A549 (cell line): ENCODE results near the gene MRPL19. TPM values are rescaled to one million over a fixed set of nuclear protein-coding genes. Genes with fewer than 3 reads are reported as not detected.
"Not testable (repeated sequence)": the region's sequence is repeated elsewhere in the genome, so short reads cannot be mapped to it uniquely, and the experiment has no call there.

Experiments used
- ATAC-seq, 2 experiments: fragments of 200-7000 bp in 1 of 2; fragments of >200 bp in 1 of 2; cut with Nextera tagmentation in 1 of 2; cut with Tn5 transposase in 1 of 2; 3 replicates each; pipeline versions ENCODE4 v1.8.0 to v1.9.1; 2018 to 2020; ENCODE audit warnings: mild to moderate bottlenecking in 1 of 2, moderate library complexity in 1 of 2
- CTCF ChIA-PET: fragments of 300-600 bp; sonication (Branson Sonifier 250); formaldehyde crosslinking; extraction: SDS; loops from one replicate; lab custom pipeline; 2021; ENCODE audit warnings: antibody characterized with exemption, inconsistent platforms; lab: Yijun Ruan, JAX
- POLR2A ChIA-PET: fragments of 350-600 bp; formaldehyde crosslinking; extraction: SDS; loops from one replicate; lab custom pipeline; 2021; ENCODE audit warnings: antibody characterized with exemption, inconsistent platforms; lab: Yijun Ruan, JAX
- DNase-seq, 2 experiments: peaks; one replicate each; pipeline versions ENCODE4 v3.0.0 to v3.0.0-alpha.2; 2011 to 2016; ENCODE audit warnings: low read depth in 1 of 2, low spot score in 1 of 2
- FAIRE-seq: peaks from 2 replicates; lab custom pipeline; 2011; peaks lifted over from hg19 to GRCh38; lab: Jason Lieb, UNC
- H3K27ac ChIP-seq, 2 experiments: fragments of >200 bp; sonication (Bioruptor Twin); formaldehyde crosslinking; 3 replicates each; pipeline ENCODE4 v1.5.1; 2016 to 2017
- H3K4me1 ChIP-seq: fragments of >200 bp; sonication (Bioruptor Twin); formaldehyde crosslinking; 3 replicates; pipeline ENCODE4 v1.6.1; 2016
- H3K4me2 ChIP-seq: fragments of >200 bp; sonication (Bioruptor Twin); formaldehyde crosslinking; 3 replicates; pipeline ENCODE4 v1.6.1; 2016
- H3K4me3 ChIP-seq: fragments of >200 bp; sonication (Bioruptor Twin); formaldehyde crosslinking; 3 replicates; pipeline ENCODE4 v1.5.1; 2016
- H3K9me3 ChIP-seq: fragments of >200 bp; sonication (Bioruptor Twin); formaldehyde crosslinking; 3 replicates; pipeline ENCODE4 v1.6.1; 2016
- BCL3 ChIP-seq: fragments of >200 bp; sonication (Bioruptor Twin); formaldehyde crosslinking; IDR thresholded peaks from 3 replicates; pipeline ENCODE4 v1.6.1; 2016
- CBX2 ChIP-seq: fragments of 200-600 bp; sonication (generic); IDR thresholded peaks from 2 replicates; pipeline ENCODE4 v1.6.1; 2016; ENCODE audit warnings: low read depth, mild to moderate bottlenecking, borderline replicate concordance
- CEBPB ChIP-seq, 2 experiments: fragments of >200 bp in 1 of 2; sonication (Bioruptor Twin) in 1 of 2; formaldehyde crosslinking in 1 of 2; IDR thresholded peaks; 2 replicates each; pipeline ENCODE4 v1.6.1; 2012 to 2016
- CHD2 ChIP-seq: fragments of 150-350 bp; IDR thresholded peaks from 2 replicates; pipeline ENCODE4 v1.6.1; 2014; ENCODE audit warnings: low read length; ENCODE audit not compliant: partially characterized antibody
- CHD4 ChIP-seq: fragments of 200-600 bp; sonication (generic); IDR thresholded peaks from 2 replicates; pipeline ENCODE4 v1.6.1; 2016; ENCODE audit warnings: antibody characterized with exemption, mild to moderate bottlenecking, borderline replicate concordance
- HEYL ChIP-seq: fragments of 250-450 bp; sonication (Bioruptor Pico); IDR thresholded peaks from 2 replicates; pipeline ENCODE4 v1.8.0; 2021; ENCODE audit warnings: mild to moderate bottlenecking, moderate library complexity
- HMGXB4 ChIP-seq: fragments of 250-450 bp; sonication (Bioruptor Pico); IDR thresholded peaks from 2 replicates; pipeline ENCODE4 v1.5.0; 2021; ENCODE audit warnings: mild to moderate bottlenecking, moderate library complexity, borderline replicate concordance
- MYC ChIP-seq: IDR thresholded peaks from 2 replicates; pipeline ENCODE4 v1.6.1; 2012; ENCODE audit warnings: mild to moderate bottlenecking, inconsistent platforms, low read length, improper control_type of control experiment, borderline replicate concordance
- POLR2A ChIP-seq: IDR thresholded peaks from 2 replicates; pipeline ENCODE4 v1.6.1; 2012; ENCODE audit warnings: mild to moderate bottlenecking, low read length
- RAD21 ChIP-seq, 2 experiments: fragments of >200 bp in 1 of 2; sonication (Bioruptor Twin) in 1 of 2; formaldehyde crosslinking in 1 of 2; IDR thresholded peaks in 1 of 2; conservative IDR thresholded peaks in 1 of 2; 2 replicates in 1 of 2; 3 replicates in 1 of 2; pipeline ENCODE4 v1.6.1; 2012 to 2018; ENCODE audit warnings: inconsistent platforms in 1 of 2
- RCOR1 ChIP-seq: fragments of 150-350 bp; IDR thresholded peaks from 2 replicates; pipeline ENCODE4 v1.6.1; 2014; ENCODE audit warnings: antibody characterized with exemption, low read length, low read depth
- REST ChIP-seq: fragments of 200-600 bp; sonication (generic); IDR thresholded peaks from 2 replicates; pipeline ENCODE4 v1.6.1; 2016; ENCODE audit warnings: antibody characterized with exemption, mild to moderate bottlenecking, moderate library complexity
- SREBF2 ChIP-seq: fragments of 450-650 bp; IDR thresholded peaks from 2 replicates; pipeline ENCODE4 v1.6.1; 2014; ENCODE audit warnings: mild to moderate bottlenecking, moderate library complexity
- ZFP36 ChIP-seq: fragments of 450-650 bp; IDR thresholded peaks from 2 replicates; pipeline ENCODE4 v1.6.1; 2014; ENCODE audit warnings: borderline replicate concordance; ENCODE audit not compliant: partially characterized antibody
- WGBS: methylation state at CpG from one replicate; pipeline ENCODE4 v1.1.6; 2017; ENCODE audit errors: missing lambda C conversion rate; 5-methylcytosine and 5-hydroxymethylcytosine counted together
- polyA plus RNA-seq, 4 experiments: library from polyadenylated mRNA; depleted of rRNA in 3 of 4; stranded (reverse); fragments of >200 nt; fragmentation: RNase III in 1 of 4; extraction: RNeasy Plus Mini Kit Qiagen cat#74134 plus additional on column Dnase treatment in 1 of 4; gene quantifications; 2 replicates in 3 of 4; 3 replicates in 1 of 4; pipeline ENCODE4 v1.2.3, GENCODE V29; 2011 to 2017

Gene MRPL19
- polyA plus RNA-seq, 2 of the 4 experiments (the other 2 are of a cell fraction) = 70.5 to 147 TPM

GRCh38 chr2:75667884-75668283 lies 21.3 kb downstream of the MRPL19 start:
- ChIA-PET POLR2A (interaction anchor here (0.6 kb wide), 1 partner anchor 760 kb away, joined by 5 read pairs; no protein-coding TSS in a partner anchor), CTCF (interaction anchor here (1.4 to 5.7 kb wide), 2 partner anchors 9 to 13 kb away, joined by 5 to 33 read pairs; no protein-coding TSS in a partner anchor)
- H3K4me2 ChIP-seq = no peak overlapping the region
- DNase-seq (no peak), ATAC-seq (no peak; a peak in 1 of 6 replicates), FAIRE-seq (no peak)
- H3K4me3 ChIP-seq = no peak overlapping the region
- no peak overlapping the region for H3K27ac ChIP-seq
- no peaks in the 10 kb centered on the region for H3K9me3 ChIP-seq
- TF ChIP-seq ZFP36 (no peak), SREBF2 (no peak), POLR2A (no peak), CHD4 (no peak), BCL3 (no peak), HMGXB4 (CRISPR knock-in tag) (no peak), HEYL (CRISPR knock-in tag) (no peak)
- H3K4me1 ChIP-seq = 0 out of 3 replicates have a peak, but pooled peaks cover 4% of the 10 kb centered on the region
- WGBS = 88% methylated on average over 2 of the region's 2 CpGs

- H3K4me2 ChIP-seq, H3K9me3 ChIP-seq, POLR2A ChIA-PET, FAIRE-seq, DNase-seq, H3K4me1 ChIP-seq, H3K27ac ChIP-seq, H3K4me3 ChIP-seq, ATAC-seq: not testable (repeated sequence)
- WGBS = 88% methylated on average over 4 of the region's 4 CpGs
- CTCF ChIA-PET = interaction anchor here (2.7 kb wide), 1 partner anchor 35 kb away, joined by 13 read pairs; no protein-coding TSS in a partner anchor
Observed at GRCh38 chr2:75675423-75675822, 28.8 kb downstream of the MRPL19 start.

- ChIA-PET POLR2A (no interaction called here), CTCF (interaction anchor here (1.6 to 8.7 kb wide), 2 partner anchors 38 to 210 kb away, joined by 3 to 85 read pairs; no protein-coding TSS in a partner anchor)
- ATAC-seq = no peak
- DNase-seq = no peak
- H3K4me1 ChIP-seq = no peaks in the 10 kb centered on the region
- H3K27ac ChIP-seq = no peak overlapping the region
- WGBS = 98% methylated on average over 3 of the region's 3 CpGs
- no peak for FAIRE-seq
- no peak overlapping the region for H3K4me2 ChIP-seq
- no peaks in the 10 kb centered on the region for H3K9me3 ChIP-seq
- no peak overlapping the region for H3K4me3 ChIP-seq
- TF ChIP-seq CEBPB (IDR thresholded peaks at IDR 0.05) (peak; percentile 49 to 66; a peak in 3 of 4 replicates), CHD2 (no peak)
Observed at GRCh38 chr2:75675908-75676307, 29.3 kb downstream of the MRPL19 start.

- no peak overlapping the region for H3K4me3 ChIP-seq
- H3K4me1 ChIP-seq = no peaks in the 10 kb centered on the region
- H3K9me3 ChIP-seq = no peaks in the 10 kb centered on the region
- DNase-seq = no peak
- TF ChIP-seq CBX2 (no peak), RAD21 (conservative IDR thresholded peaks at IDR 0.05 in 1 of 2, IDR thresholded peaks at IDR 0.05 in 1 of 2) (no peak), REST (no peak), CEBPB (IDR thresholded peaks at IDR 0.05) (no peak), RCOR1 (no peak), BCL3 (no peak), MYC (no peak)
- 94% methylated on average over 3 of the region's 3 CpGs for WGBS
- ChIA-PET CTCF (interaction anchor here (0.6 to 8.7 kb wide), 14 partner anchors 10 to 210 kb away, joined by 3 to 85 read pairs (median 5); no protein-coding TSS in a partner anchor), POLR2A (no interaction called here)
- H3K27ac ChIP-seq = no peak overlapping the region
- no peak overlapping the region for H3K4me2 ChIP-seq
- ATAC-seq = no peak
- FAIRE-seq = no peak
Observed at GRCh38 chr2:75676464-75676863, 29.9 kb downstream of the MRPL19 start.
